T-helper 2 cell treated with Interferon-gamma antibody and Interleukin-4, amounts not matched to agents 100 ng/mL and 5 ng/mL, for 36 hours (primary cell): ENCODE measurements around the gene GRAMD1A. TPM values are rescaled to one million over a fixed set of nuclear protein-coding genes. Genes with fewer than 3 reads are reported as not detected.
"Not testable (repeated sequence)": the region's sequence is repeated elsewhere in the genome, so short reads cannot be mapped to it uniquely, and the experiment has no call there.

Experiments
- intact Hi-C: fragments of 100-400 bp; cut with micrococcal nuclease; formaldehyde crosslinking; loops from one replicate; pipeline ENCODE4 v1.15.1; 2023
- total RNA-seq: library from RNA; stranded (reverse); gene quantifications from 2 replicates; pipeline ENCODE4 v1.2.3, GENCODE V29; 2022

Gene GRAMD1A
- total RNA-seq = 67.3 TPM in 2 replicates

DNA sequence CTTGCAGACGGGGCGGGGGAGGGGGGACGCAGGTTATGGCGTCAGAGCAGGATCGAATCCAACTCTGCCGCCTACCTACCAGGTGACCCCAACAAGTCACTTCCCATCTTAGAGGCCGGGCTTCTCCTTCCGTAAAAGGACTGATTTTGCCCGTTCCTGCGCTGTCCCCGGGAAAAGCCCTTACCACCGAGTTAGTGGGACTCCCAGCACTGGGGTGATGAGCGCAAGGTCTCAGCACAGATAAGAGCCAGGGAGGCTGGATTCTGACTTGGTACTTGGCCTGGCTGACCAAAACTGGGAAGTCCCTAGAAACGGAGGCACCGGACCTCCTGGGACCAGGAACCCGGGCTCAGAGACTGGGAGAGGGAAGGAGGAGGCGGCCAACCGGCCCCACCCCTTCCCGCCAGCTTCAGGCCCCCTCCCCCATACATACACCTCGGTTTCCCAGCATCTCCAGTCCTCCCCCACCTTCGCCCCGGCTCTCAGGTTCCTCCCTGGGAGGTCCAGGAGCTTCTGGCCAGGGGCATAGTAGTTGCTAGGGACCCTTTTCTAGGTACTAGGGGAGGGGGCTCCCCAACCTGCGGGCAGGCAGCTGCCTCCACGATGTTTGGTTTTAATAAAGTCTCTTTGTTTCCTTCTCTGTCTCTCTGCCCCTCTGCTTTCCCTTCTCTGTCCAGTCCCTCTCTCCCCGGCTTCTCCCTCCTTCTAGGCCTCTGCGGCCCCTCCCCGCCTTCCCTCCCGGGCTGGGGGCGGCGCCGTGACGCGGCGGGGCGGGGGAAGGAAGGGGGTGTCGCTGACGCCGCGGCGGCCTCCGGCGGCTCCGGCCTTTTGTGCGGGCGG is at the start of gene GRAMD1A:
GRAMD1A (plus strand) TSS at position 826 of the 840 bp plus-strand sequence. CDS start 156 bp downstream, outside the sequence.
- intact Hi-C loops = loop anchor here (5.0 kb wide), 1 partner anchor 37 kb away; the partner anchor contains the start of gene ZNF792

DNA sequence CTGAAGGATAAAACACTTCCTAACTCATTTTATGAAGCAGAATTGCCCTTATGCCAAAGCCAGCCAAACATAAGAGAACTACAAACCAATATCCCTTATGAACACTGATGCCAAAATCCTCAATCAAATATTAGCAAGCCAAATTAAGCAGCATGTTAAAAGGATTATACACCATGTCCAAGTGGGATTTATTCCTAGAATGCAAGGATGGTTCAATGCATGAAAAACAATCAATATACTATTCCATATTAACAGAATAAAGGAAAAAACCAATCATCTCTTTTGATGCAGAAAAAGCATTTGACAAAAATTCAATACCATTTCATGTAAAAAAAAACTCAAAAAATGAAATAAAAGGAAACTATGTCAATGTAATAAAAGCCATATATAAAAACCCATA is 47.0 kb upstream of the GRAMD1A start:
- intact Hi-C loops = no loop called here

DNA sequence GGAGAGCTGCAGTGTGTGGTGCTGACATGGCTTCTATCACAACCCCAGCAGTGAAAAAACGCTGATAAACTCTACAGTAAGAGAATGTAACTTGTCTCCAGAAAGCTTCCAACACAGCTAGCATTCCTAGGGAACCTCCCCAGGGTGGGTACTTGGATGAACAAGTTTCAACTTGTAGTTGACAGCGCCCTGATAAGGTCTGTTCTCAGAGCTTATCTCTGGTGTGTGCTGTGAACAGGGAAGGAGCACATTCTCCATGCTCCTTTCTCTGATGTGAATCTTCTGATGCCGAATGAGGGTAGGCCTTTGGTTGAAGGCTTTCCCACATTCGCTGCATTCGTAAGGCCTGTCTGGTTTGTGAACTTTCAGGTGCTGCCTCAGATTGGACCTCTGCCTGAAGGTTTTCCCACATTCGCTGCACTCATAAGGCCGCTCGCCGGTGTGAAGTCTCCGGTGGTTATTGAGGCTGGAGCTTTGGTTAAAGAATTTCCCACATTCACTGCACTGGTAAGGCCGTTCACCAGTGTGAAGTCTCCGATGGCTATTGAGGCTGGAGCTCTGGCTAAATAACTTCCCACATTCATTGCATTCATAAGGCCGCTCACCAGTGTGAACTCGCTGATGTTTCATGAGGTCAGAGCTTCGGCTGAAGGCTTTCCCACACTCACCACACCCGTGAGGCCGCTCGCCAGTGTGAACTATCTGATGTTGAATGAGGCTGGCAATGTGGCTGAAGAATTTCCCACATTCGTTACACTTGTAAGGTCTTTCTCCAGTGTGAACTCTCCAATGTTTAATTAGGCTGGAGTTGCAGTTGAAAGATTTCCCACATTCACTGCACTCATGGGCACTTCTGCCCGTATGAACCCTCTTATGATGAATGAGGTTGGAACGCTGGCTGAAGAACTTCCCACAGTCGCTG is 42.0 kb upstream of the GRAMD1A start:
- intact Hi-C loops = no loop called here

DNA sequence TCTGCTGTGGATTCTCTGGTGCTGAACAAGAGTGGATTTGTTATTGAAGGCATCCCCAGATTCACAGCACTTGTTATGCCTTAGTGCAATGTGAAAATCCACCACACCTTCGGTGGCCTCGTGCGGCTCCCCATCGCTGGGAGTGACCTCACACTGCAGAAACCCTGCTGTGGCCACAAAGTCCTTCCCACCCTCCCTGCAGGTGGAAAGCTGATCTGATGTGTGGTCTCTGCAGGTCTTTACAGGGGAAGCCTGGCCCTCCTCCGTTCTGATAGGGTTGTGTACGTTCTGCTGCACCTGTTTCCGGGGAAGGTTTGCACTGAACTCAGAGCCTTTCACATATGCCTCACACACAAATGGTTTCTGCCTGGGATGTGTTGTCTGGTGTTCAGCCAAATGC is 41.1 kb upstream of the GRAMD1A start:
- intact Hi-C loops = no loop called here

DNA sequence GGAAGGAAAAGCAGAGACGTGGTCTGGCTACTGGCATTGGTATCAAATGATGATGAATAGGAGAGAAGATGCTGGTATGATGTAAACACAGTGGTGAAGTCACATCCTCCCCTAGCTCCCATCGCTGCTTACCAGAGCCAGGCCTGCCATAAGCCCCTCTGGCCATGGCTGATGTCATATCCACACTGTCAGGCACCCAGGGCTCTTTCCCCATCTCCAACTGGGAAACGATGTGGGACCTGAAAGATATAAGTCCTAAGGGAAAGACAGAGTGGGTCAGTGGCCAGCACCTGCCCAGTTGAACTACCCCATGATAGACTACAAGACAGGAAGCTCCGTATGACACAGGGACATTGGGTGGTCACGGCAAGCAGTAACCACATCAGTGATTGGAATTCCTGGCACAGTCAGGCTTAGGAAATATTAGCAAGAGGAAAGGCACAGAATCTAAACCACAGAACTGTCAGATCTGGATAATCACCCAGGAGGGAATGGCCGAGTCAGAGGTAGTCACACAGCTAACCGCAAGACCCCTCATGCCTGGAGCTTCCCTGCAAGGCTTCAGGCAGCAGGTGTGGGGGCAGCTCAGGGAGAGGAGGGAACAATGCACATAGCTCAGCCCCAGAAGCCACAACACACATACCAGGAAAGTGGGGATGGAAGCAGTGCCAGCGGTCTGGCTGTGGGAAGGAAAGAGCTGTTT is 39.9 kb upstream of the GRAMD1A start:
- intact Hi-C loops = loop anchor here (5.0 to 10.0 kb wide), 3 partner anchors 42 to 283 kb away; partner anchors contain the start of genes GRAMD1A, SCGB2B2, ZNF302 and ZNF599

DNA sequence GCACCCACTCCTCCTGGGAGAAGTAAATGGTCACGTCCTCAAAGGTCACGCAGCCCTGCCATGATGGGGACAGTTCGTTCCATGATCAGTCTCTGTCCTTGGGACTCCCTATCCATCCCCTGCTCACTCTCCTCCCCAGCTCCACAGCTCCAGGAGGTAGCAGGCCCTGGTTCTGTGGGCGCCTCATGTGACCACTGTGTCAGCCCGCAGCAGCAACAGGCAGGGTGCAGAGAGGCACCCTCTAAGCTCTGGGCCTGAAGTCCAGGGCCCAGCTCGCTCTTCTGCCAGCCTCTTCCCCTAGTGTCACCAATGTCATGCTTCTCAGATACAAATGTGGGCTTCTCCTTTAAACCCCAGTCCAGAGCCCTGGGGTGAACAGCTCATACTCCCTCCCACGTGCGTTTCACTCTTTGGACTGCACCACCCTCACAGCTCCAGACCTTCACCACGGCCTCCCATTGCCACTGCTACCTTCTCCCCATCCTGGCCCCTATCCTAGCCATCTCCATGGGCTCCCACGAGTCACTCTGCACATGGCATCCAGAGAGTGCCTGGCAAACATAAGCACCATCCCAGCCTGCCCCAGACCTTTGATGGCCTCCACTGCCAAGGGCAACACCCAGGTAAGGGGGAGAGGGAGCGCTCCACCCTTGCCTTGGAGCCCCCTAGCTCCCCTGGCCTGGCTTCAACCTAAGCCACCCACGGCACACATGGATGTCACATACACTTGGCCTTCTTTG is 39.0 kb upstream of the GRAMD1A start:
- intact Hi-C loops = loop anchor here (5.0 to 10.0 kb wide), 3 partner anchors 41 to 284 kb away; partner anchors contain the start of genes GRAMD1A, SCGB2B2, ZNF302 and ZNF599

DNA sequence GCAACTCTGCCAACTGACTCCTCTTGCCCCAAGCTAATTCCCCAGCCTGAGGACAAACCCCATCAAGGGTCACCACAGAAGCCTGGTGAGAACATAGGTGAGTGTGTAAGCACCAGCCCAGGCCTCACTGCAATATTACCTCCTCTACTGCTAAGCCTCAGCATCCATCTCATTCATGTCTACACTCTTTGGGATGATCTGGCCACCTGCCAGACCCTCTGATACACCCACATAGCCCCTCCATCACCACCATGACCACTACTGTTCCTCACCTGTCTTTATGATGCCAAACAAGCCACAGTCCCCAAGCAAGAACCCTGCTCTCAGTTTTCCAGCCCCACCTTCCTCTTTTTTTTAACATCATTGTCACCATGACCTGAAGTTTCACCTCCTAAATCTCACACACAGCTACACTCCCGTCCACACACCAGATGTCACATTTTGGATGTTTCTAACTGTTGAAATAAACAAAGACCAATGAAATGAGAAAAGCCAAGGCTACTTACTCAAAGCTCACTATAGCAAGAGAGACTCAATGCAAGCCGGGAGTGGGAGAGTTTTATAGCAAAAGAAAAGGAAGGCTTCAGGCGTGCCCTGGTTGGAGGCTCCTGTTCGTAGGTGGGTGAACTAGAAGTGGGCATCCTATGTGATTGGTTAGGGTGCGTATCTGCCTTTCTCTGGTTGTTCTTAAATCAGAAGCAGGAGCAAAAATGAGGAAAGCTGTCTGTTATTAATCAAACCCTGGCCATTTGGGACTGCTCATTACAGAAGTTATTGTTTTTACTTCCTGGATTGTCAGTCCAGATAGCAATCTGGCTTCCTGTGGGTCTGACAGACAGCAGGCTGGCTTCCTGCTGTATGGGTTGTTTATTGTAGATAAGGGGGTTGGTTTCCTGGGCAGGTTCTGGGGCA is 38.1 kb upstream of the GRAMD1A start:
- intact Hi-C loops = loop anchor here (5.0 to 10.0 kb wide), 3 partner anchors 40 to 285 kb away; partner anchors contain the start of genes GRAMD1A, SCGB2B2, ZNF302 and ZNF599

DNA sequence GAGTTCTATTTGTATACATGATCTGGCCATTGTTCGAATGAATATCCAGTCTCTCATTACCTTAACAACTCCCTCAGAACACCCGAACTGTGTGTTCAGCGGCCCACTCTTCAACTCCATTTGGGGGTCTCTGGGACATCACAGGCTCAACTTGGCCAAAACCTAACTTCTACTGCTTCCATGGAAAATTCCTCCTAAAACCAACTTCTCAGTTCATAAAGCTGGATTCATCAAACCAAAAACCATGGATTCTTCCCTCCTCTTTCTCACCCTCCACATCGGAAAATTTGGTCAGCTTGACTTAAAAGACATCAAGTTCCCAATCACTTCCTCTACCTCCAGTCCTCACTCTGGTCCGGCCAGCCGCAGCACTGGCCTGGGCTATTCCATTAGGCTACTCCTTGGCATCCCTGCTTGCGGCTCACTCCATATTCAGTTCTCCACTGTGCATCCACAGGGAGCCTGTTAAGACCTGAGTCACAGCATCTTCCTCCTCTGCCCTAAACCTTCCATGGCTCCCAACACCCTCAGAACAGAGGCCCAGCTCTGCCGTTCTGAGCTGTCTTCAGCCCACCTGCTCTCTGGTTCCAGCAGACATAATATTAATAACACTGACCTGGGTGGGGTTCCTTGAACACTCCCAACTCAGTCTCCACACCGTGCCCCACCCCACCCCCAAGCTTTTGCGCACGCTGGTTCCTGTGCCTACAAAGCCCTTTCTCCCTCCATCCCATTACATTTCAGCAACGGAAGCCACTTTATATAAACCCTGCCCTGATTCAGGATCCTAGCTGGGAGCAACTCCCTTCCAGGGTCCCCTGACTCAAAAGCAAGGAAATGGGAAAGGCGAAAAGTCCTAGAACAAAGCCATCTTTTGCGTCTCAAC is 37.2 kb upstream of the GRAMD1A start:
- intact Hi-C loops = loop anchor here (5.0 to 10.0 kb wide), 3 partner anchors 39 to 286 kb away; partner anchors contain the start of genes GRAMD1A, SCGB2B2, ZNF302 and ZNF599

DNA sequence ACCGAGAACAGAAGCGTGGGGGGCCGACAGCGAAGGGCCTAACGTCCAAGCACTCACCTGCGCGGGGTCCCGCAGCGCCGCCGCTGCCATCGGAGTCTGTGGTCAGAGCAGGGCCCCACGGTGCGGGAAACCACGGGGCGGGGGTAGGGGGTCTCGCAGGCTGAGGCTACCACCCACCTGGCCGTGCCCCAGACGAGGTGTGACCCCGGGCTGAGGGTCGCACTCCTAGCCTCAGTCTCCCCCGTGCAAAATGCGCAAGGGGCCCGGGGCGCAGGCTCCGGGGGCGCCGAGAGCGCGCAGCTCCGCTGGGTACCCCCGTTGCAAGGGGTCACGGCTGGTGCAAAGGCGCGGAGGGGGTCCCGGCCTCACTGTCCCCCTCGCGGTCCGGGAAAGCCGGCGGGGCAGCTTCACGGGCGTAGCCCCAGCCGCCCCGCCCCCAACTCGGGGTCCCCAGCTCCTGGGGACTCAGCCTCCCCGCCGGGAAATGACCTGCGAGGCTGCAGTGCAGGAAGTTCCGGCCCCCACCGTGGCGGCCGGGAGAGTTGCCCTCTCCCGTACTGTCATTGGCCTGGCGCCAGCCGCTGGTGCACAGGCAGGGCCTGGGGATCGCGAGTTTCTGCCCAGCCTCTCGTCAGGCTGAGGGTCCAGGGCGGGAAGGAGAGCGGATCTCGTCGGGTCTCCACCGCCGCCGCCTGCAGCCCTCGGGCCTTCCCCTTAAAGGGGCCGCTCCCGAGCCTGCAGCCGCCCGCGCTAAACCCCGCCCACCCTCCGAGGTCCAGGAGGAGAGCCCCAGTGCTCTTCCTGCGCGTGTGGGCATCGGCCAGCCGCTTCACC is 36.3 kb upstream of the GRAMD1A start, which contains the start of gene ZNF792:
ZNF792 (minus strand) TSS at position 657 of the 834 bp plus-strand sequence; CDS start at position 90, 567 bp downstream.
- intact Hi-C loops = loop anchor here (5.0 to 10.0 kb wide), 3 partner anchors 39 to 286 kb away; partner anchors contain the start of genes GRAMD1A, SCGB2B2, ZNF302 and ZNF599

DNA sequence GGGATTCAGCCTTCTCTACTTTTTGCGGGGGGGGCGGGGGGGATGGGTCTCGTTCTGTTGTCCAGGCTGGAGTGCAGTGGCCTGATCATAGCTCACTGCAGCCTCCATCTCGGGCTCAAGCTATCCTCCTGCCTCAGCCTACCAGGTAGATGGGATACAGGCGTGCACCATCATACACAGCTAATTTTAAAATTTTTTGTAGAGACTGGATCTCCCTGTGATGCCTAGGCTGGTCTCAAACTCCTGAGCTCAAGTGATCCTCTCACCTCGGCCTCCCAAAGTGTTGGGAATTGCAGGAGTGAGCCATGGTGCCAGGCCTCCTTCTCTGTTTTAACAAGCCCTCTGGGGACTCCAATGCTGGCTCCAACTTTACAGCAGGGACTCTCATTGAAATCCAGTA is 35.5 kb upstream of the GRAMD1A start:
- intact Hi-C loops = loop anchor here (5.0 to 10.0 kb wide), 3 partner anchors 38 to 287 kb away; partner anchors contain the start of genes GRAMD1A, SCGB2B2, ZNF302 and ZNF599

DNA sequence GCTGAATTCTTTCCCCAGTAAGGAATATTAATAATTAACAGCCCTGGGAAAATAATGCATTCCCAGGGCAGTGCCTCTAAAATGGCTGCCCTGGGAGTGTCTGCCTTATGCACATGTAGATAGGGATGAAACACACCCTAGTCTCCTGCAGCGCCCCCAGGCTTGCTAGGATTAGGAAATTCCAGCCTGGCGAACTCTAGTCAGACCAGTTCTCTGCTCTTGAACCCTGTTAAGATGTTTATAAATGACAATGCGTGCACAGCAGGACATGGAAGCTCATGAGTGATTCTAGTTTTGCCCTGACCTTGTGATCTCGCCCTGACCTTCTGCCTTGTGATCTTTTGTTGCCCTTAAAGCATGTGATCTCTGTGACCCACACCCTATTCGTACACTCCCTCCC is 34.6 kb upstream of the GRAMD1A start:
- intact Hi-C loops = loop anchor here (10.0 kb wide), 1 partner anchor 191 kb away; the partner anchor contains the start of gene ZNF599

DNA sequence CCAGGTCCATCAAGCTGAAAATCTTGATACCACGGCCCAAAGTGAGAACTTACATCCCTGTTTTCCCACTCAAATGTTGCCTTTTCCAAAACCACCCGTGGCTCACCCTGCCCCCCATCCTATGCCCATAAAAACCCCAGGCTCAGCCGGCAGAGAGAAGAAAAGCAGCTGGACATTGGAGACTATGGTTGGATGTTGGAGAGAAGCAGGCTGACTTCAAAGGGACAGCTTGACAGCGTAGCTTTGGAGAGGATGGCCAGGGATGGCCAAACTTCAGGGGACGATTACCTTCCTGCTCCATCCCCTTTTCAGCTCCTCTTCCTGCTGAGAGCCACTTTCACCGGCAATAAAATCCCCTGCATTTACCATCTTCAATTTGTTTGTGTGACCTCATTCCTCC is 32.6 kb upstream of the GRAMD1A start:
- intact Hi-C loops = loop anchor here (10.0 kb wide), 1 partner anchor 193 kb away; the partner anchor contains the start of gene ZNF599

DNA sequence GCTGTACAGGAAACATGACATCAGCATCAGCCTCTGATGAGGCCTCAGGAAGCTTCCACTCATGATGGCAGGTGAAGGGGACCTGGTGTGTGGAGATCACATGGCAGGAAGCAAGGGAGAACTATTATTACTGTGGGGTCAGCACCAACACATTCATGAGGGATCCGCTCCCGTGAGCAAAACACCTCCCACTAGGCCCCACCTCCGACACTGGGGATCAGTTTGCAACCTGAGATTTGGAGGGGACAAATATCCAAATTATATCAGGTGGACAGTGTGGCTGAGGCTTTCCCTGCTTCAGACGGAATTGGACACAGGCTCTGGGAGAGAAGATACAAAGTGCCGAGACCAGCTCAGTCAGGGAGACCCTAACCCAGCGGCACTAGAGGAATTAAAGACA is 30.4 kb upstream of the GRAMD1A start:
- intact Hi-C loops = loop anchor here (10.0 kb wide), 1 partner anchor 195 kb away; the partner anchor contains the start of gene ZNF599

DNA sequence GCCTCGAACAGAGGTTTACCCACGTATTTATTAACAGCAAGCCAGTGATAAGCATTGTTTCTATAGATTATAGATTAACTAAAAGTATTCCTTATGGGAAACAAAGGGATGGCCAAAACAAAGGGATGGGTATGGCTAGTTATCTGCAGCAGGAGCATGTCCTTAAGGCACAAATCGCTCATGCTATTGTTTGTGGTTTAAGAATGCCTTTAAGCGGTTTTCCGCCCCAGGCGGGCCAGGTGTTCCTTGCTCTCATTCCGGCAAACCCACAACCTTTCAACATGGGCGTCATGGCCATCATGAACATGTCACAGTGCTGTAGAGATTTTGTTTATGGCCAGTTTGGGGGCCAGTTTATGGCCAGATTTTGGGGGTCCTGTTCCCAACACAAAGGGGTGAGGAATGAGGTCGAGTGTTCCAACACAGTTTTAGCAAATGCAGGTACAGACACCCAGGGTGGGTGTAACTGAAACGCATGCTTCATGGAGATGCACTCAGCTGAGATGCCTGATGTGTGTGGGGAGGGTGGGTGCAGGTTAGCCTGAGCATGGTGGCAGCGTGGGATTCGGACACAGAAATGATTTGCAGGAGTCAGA is 29.8 kb upstream of the GRAMD1A start:
- intact Hi-C loops = not testable (repeated sequence)

DNA sequence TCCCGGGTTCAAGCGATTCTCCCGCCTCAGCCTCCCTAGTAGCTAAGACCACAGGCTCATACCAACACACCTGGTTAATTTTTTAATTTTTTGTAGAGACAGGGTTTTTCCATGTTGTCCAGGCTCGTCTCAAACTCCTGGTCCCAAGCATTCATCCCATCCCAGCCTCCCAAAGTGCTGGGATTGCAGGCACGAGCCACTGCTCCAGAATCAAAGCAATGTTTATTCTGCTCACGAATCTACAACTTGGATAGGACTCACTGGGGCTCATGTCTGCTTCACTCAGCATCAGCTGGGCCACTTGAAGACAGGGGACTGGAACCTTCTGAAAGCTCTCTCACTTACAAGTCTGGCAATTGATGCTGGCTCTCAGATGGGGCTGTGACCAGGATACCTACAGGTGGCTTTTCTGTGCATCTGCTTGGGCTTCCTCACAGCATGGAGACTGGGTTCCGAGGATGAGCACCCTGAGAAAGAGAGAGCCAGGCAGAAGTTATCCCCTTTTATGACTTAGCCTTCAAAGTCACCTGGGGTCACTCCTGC is 27.9 kb upstream of the GRAMD1A start:
- intact Hi-C loops = no loop called here

DNA sequence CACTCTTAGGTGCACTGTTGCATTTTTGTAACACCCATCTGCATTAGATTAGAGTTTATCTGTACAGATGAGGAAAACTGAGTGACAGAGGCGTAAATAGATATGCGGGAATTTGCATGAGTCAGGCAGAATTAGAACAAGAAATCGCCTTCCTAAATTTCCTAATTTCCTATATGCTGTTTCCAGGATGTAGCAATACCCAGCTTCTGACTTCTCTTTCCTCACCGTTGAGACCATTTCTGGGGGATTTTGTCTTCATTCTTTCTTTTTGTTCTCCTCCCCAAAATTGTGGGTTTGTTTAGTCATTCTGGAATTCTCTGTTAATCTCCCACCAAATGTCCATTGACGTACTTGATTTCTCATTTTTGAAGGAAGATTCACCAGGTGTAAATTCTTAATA is 25.5 kb upstream of the GRAMD1A start:
- intact Hi-C loops = no loop called here
